WI38 (cell line): Measurements from ENCODE around the gene TMEM126B.

Source experiments
- H3K4me3 ChIP-seq: 2 replicates; pipeline ENCODE4 v1.5.1; 2011; ENCODE audit warnings: low read depth, mild to moderate bottlenecking, control low read depth, low read length
- CTCF ChIP-seq: IDR thresholded peaks from 2 replicates; pipeline ENCODE4 v1.5.1; 2012; ENCODE audit warnings: low read depth, mild to moderate bottlenecking, control low read depth, low read length

The TMEM126B gene

GRCh38 chr11:85679576-85679975 is 51.2 kb downstream of the TMEM126B start:
- TF ChIP-seq CTCF = no peak
- no peak overlapping the region for H3K4me3 ChIP-seq

DNA sequence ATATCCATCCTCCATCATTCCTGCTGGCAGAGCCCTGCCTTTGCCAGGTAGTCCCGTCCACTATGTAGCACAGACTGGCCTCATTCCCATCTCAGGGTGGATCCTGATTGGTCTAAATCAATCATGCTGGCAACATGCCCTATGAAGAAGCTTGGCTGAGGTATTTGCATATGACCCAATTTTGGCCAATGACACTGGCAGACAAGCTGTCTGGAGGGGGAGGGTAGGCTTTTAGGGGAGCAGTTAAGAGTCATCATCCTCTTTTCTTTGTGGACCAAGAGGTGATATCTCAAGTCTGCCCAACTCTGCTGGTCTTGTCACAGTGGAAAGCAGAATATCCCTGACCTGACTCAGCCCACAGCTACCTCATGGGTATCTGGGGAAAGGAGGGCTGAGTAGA is 52.5 kb downstream of the TMEM126B start:
- H3K4me3 ChIP-seq = no peak overlapping the region
- no peak for TF ChIP-seq CTCF

GRCh38 chr11:85682330-85683305 is 54.2 kb downstream of the TMEM126B start:
- no peak for TF ChIP-seq CTCF
- H3K4me3 ChIP-seq = peak overlapping the region; percentile 65

DNA sequence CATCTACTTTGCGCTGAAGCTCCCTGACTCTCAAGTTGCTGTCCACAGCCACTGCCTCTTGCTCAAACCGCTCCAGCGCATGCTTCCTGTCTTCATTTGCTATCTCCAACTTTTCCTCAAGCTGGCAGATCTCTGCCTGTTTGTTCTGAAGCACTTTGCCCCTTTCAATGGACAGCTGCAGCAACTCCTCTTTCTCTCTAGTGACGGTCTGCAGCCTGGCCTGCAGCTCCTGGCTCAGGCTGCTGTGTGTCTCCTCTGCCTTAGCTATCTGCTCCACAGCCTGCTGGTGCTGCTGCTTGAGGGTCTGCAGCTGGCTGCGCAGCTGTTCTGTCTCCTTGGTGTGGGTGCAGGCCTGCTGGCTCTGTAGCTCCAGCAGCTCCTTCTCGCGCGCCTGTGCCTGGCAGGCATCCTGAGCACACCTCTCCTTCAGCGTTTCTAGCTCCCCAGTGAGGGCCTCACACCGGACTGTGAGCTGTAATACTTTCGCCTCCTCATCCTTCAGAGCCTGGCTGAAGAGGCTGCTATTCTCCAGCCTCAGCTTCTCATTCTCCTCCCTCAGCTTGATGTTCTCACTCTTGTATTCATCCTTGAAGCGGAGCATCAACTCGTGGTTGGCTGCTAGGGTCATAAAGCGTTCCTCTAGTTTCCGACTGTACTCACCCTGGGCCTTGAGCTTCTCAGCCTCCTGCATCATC is 56.9 kb downstream of the TMEM126B start:
- TF ChIP-seq CTCF = no peak
- peak overlapping the region; percentile 70 for H3K4me3 ChIP-seq

DNA sequence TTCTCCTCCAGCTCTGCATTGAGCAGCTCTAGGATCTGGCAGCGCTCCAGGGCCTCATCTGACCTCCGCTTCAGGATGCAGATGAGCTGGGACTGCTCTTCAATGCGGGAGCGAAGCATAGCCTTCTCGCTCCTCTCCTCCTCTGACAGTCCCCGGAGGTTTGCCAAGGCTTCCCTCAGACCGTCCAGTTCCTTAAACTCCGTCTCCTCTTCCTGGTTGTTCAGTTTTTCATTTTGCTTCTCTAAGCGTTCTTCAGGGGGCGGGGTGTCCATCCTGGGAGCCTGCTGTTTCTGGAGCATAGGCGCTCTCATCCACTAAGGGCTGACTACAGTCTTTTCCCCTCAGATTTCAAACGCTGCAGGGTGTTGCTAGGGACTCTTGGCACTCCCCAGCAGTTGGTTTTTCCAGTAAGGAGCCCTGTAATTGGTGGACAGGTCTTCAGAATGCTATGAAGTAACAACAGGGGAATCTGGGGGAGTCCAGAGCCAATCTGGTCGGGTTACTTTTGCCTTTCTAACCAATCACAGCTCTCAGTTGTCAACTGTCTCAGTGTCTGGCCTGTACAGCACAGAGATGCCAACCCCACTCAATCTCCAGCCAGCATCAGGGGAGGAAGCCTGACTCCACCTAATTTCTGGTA is 57.5 kb downstream of the TMEM126B start, which contains the start of gene CCDC89:
TSS of gene CCDC89 (minus strand) at position 376 of the 640 bp plus-strand sequence. CDS start at position 311, 65 bp downstream.
- TF ChIP-seq CTCF = no peak
- peak within 1 kb of the TSS; percentile 70 for H3K4me3 ChIP-seq
